Glutamatergic neuron (in vitro differentiated cells): ENCODE measurements around the gene GMPR. TPM values are rescaled to one million over a fixed set of nuclear protein-coding genes. Genes with fewer than 3 reads are reported as not detected.
A peak's percentile ranks its signal among the peaks of the same experiment; 100 is the strongest.

Source experiments
- DNase-seq: peaks from one replicate; pipeline ENCODE4 v3.0.0; 2022
- H3K27ac Mint-ChIP-seq: one replicate; pipeline ENCODE4 v1.8.0; 2020; ENCODE audit warnings: mild to moderate bottlenecking, mixed read lengths, inconsistent platforms; ENCODE audit not compliant: unreplicated experiment
- H3K27me3 Mint-ChIP-seq: one replicate; pipeline ENCODE4 v1.8.0; 2020; ENCODE audit warnings: mild to moderate bottlenecking, moderate library complexity, mixed read lengths, inconsistent platforms; ENCODE audit not compliant: unreplicated experiment
- H3K36me3 Mint-ChIP-seq: one replicate; pipeline ENCODE4 v1.8.0; 2020; ENCODE audit warnings: mild to moderate bottlenecking, mixed read lengths, inconsistent platforms; ENCODE audit not compliant: unreplicated experiment
- H3K4me1 Mint-ChIP-seq: one replicate; pipeline ENCODE4 v1.8.0; 2020; ENCODE audit warnings: mild to moderate bottlenecking, low read depth, mixed read lengths, inconsistent platforms; ENCODE audit not compliant: unreplicated experiment
- H3K4me3 Mint-ChIP-seq: one replicate; pipeline ENCODE4 v1.8.0; 2020; ENCODE audit warnings: mild to moderate bottlenecking, mixed read lengths, inconsistent platforms; ENCODE audit not compliant: unreplicated experiment
- H3K9me3 Mint-ChIP-seq: one replicate; pipeline ENCODE4 v1.8.0; 2020; ENCODE audit warnings: mild to moderate bottlenecking, moderate library complexity, mixed read lengths, inconsistent platforms; ENCODE audit not compliant: unreplicated experiment
- total RNA-seq: library from RNA; stranded (reverse); fragmentation: NEBNext Ultra II Directional; extraction: Animal tissue kit (Norgen Biotek cat#: 25700); gene quantifications from one replicate; pipeline ENCODE4 v1.2.1, GENCODE V29; 2021; ENCODE audit not compliant: unreplicated experiment
- TF ChIP-seq, protein P1 (sequence below): fragments of 200-600 bp; sonication (generic); IDR thresholded peaks from one replicate; pipeline ENCODE4 v1.5.0; 2021; ENCODE audit not compliant: partially characterized antibody, unreplicated experiment

The GMPR gene
- total RNA-seq, 1 donor from 2014 or later: 5.0 TPM

DNA sequence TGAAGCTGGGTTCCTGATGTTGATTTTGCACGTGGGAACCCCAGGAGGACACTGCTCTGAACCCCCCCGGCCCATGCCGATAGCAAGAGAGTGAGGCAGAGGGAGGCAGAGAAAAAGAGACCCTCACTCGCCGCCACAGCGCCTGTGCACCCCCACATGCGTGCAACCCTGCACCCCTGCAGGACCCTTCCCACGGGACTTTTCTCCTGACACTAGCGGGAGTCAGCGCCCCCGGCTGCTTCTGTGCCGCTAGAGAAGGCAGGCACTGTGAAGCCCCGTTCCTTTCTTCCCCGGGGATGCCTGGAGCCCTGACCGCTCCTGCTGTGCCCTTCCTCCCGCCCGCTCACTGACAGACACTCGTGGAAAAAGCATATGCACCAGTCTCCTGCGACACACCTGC is 67.4 kb downstream of the GMPR start:
- DNase-seq: peak; percentile 58
- Mint-ChIP-seq H3K4me1 (peaks cover 41% of the 10 kb centered on the region), H3K27ac (peak overlapping the region; percentile 78), H3K4me3 (peak overlapping the region; percentile 75), H3K27me3 (no peaks in the 10 kb centered on the region), H3K9me3 (peaks cover 1% of the 10 kb centered on the region), H3K36me3 (no peaks in the 10 kb centered on the region)
- TF ChIP-seq, protein P1, sequence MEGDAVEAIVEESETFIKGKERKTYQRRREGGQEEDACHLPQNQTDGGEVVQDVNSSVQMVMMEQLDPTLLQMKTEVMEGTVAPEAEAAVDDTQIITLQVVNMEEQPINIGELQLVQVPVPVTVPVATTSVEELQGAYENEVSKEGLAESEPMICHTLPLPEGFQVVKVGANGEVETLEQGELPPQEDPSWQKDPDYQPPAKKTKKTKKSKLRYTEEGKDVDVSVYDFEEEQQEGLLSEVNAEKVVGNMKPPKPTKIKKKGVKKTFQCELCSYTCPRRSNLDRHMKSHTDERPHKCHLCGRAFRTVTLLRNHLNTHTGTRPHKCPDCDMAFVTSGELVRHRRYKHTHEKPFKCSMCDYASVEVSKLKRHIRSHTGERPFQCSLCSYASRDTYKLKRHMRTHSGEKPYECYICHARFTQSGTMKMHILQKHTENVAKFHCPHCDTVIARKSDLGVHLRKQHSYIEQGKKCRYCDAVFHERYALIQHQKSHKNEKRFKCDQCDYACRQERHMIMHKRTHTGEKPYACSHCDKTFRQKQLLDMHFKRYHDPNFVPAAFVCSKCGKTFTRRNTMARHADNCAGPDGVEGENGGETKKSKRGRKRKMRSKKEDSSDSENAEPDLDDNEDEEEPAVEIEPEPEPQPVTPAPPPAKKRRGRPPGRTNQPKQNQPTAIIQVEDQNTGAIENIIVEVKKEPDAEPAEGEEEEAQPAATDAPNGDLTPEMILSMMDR: no peak

DNA sequence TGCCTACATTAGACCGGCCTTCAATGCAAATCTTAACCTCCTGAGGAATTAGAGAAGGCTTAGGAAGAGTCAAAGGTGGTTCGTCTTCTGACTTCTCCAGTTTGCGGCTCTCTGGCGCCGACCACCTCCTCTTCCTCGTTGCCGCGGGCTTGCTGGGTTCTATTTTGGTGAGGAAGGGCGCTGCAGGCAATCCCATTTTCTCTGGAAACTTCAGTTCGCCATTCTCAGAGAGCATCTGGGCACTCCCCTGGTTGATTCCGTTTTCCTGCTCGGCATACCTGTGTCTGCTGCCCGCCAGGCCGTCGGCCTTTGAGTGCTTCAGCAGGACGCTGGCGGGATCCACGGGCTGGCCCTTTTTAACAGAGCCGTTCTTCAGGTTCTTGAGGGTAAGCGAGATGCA is 67.9 kb downstream of the GMPR start:
- Mint-ChIP-seq H3K4me1 (peaks cover 41% of the 10 kb centered on the region), H3K9me3 (peaks cover 1% of the 10 kb centered on the region), H3K27ac (peak overlapping the region; percentile 33), H3K36me3 (no peaks in the 10 kb centered on the region), H3K4me3 (peak overlapping the region; percentile 75), H3K27me3 (no peaks in the 10 kb centered on the region)
- no peak for DNase-seq
- TF ChIP-seq, protein P1: no peak

DNA sequence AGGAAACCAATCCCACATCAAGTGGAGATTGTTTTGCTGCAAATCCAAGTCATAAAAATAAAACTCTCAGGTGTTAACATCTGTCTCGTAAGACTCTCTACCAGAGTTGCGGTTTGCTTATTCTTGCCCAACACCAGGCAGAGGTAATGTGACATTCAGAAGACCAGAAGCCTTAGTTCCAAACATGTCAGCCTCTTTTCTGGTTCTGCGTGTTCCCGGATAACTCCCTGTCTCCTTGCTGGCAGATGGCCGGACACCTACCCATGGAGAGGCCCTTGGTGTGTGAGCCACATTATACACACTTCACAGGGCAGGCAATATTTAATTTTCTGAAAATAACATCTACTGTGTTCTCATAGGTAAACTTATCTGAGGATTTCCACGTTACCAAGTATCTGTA is 73.4 kb downstream of the GMPR start:
- TF ChIP-seq, protein P1: no peak
- peaks cover 7% of the 10 kb centered on the region for H3K4me1 Mint-ChIP-seq
- H3K36me3 Mint-ChIP-seq: no peaks in the 10 kb centered on the region
- H3K9me3 Mint-ChIP-seq: no peaks in the 10 kb centered on the region
- no peak overlapping the region for H3K27ac Mint-ChIP-seq
- no peak overlapping the region for H3K4me3 Mint-ChIP-seq
- no peaks in the 10 kb centered on the region for H3K27me3 Mint-ChIP-seq
- DNase-seq: no peak

DNA sequence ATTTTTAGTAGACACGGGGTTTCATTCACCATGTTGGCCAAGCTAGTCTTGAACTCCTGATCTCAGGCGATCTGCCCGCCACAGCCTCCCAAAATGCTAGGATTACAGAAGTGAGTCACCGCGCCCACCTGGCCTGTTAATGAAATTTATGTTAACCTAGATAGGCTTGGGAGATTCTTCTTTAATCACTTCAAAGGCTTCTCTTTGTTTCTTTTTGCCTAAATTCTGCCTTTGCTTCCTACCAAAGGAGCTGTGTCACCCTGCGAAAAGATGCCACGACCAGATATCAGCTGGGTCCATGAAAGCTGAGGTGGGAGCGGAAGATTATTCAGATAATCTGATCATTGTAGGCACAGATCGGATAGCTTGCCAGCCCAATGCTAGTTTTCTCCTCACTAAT is 75.3 kb downstream of the GMPR start:
- TF ChIP-seq, protein P1: no peak
- Mint-ChIP-seq H3K9me3 (no peaks in the 10 kb centered on the region), H3K27me3 (peaks cover 2% of the 10 kb centered on the region), H3K36me3 (no peaks in the 10 kb centered on the region), H3K4me1 (peaks cover 18% of the 10 kb centered on the region), H3K27ac (no peak overlapping the region), H3K4me3 (no peak overlapping the region)
- DNase-seq: no peak

DNA sequence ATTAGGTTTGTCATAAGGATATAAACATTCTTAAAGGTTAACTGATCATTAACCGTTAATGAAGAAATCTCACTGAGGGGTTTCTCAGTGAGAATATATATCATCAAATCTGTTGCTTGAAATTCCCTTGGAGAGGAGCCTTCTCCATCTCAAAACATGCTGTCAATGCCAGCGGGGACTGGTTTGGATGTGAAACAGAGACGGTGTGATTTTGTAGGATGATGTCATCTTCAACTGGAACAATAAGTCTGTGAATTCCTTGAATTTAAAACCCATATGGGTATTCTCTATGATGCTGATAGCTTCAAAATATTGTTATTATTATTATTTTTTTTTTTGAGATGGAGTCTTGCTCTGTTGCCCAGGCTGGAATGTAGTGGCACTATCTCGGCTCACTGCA is 75.9 kb downstream of the GMPR start:
- peaks cover 2% of the 10 kb centered on the region for H3K9me3 Mint-ChIP-seq
- H3K4me1 Mint-ChIP-seq: peaks cover 22% of the 10 kb centered on the region
- H3K36me3 Mint-ChIP-seq: no peaks in the 10 kb centered on the region
- TF ChIP-seq, protein P1: no peak
- no peak overlapping the region for H3K27ac Mint-ChIP-seq
- H3K4me3 Mint-ChIP-seq: no peak overlapping the region
- peaks cover 2% of the 10 kb centered on the region for H3K27me3 Mint-ChIP-seq
- DNase-seq: no peak
